Measurements from ENCODE around the gene TPI1.
A peak's percentile ranks its signal among the peaks of the same experiment; 100 is the strongest.

TPI1 gene

DNA sequence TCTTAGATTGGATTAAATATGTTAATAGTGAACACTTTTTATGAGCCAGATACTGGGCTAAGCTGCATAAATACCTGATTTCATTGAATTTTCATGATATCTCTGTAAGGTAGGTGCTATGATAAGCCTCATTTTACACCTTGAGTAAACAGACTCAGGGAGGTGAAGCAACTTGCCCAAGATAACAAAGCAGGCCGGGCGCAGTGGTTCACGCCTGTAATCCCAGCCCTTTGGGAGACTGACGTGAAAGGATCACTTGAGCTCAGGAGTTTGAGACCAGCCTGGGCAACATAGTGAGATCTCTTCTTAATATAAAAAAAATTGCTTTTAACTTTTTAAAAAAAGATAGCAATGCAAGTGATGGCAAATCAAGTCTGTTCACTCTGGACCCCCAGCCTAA is 25.3 kb upstream of the TPI1 start:
- TF ChIP-seq, protein P1, sequence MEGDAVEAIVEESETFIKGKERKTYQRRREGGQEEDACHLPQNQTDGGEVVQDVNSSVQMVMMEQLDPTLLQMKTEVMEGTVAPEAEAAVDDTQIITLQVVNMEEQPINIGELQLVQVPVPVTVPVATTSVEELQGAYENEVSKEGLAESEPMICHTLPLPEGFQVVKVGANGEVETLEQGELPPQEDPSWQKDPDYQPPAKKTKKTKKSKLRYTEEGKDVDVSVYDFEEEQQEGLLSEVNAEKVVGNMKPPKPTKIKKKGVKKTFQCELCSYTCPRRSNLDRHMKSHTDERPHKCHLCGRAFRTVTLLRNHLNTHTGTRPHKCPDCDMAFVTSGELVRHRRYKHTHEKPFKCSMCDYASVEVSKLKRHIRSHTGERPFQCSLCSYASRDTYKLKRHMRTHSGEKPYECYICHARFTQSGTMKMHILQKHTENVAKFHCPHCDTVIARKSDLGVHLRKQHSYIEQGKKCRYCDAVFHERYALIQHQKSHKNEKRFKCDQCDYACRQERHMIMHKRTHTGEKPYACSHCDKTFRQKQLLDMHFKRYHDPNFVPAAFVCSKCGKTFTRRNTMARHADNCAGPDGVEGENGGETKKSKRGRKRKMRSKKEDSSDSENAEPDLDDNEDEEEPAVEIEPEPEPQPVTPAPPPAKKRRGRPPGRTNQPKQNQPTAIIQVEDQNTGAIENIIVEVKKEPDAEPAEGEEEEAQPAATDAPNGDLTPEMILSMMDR (IDR thresholded peaks at IDR 0.05): no peak
- H3K27me3 Mint-ChIP-seq (ENCODE audit: low read depth, poor library complexity): no peaks in the 10 kb centered on the region
- no peak for DNase-seq
- H3K27ac Mint-ChIP-seq: no peak overlapping the region
- H3K4me3 Mint-ChIP-seq: no peak overlapping the region
- peaks cover 13% of the 10 kb centered on the region for H3K4me1 Mint-ChIP-seq
- peaks cover 38% of the 10 kb centered on the region for H3K36me3 Mint-ChIP-seq (ENCODE audit: low read depth)
- no peaks in the 10 kb centered on the region for H3K9me3 Mint-ChIP-seq

- Mint-ChIP-seq H3K4me1 (peaks cover 16% of the 10 kb centered on the region), H3K9me3 (no peaks in the 10 kb centered on the region), H3K4me3 (no peak overlapping the region), H3K27me3 (ENCODE audit: low read depth, poor library complexity) (peaks cover 3% of the 10 kb centered on the region), H3K27ac (peak overlapping the region; percentile 66), H3K36me3 (ENCODE audit: low read depth) (peaks cover 43% of the 10 kb centered on the region)
- TF ChIP-seq, protein P1 (IDR thresholded peaks at IDR 0.05): no peak
- no peak for DNase-seq
These were observed 24.0 kb upstream of the TPI1 start for GRCh38 chr12:6843118-6843902.

- Mint-ChIP-seq H3K9me3 (no peaks in the 10 kb centered on the region), H3K36me3 (ENCODE audit: low read depth) (peaks cover 56% of the 10 kb centered on the region), H3K4me3 (no peak overlapping the region), H3K4me1 (peaks cover 32% of the 10 kb centered on the region), H3K27ac (no peak overlapping the region), H3K27me3 (ENCODE audit: low read depth, poor library complexity) (peaks cover 3% of the 10 kb centered on the region)
- TF ChIP-seq, protein P1 (IDR thresholded peaks at IDR 0.05): no peak
- DNase-seq: no peak
These were observed 21.9 kb upstream of the TPI1 start for GRCh38 chr12:6845395-6845794.

DNA sequence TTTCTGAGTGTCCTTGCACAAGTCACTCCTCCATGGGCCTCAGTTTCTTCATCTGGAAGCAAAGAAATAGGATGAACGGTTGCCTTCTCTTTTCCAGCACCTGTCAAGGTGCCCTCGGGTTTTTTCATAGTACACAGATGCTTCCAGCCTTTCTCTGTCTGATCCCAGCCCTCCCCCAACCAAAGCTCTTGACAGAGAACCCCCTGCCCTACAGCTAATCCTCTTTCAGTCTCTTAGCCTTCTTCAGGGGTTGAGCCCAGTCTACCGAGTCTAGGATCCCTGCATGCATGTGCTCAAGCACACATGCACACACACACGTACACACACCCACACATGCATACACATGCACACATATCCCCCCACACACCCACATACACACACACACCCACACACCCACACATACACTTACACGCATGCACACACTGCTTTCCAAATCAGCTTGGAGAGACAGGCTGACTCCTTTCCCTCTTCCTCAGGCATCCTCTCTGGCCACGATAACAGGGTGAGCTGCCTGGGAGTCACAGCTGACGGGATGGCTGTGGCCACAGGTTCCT is 20.9 kb upstream of the TPI1 start:
- TF ChIP-seq, protein P1 (IDR thresholded peaks at IDR 0.05): no peak
- H3K4me3 Mint-ChIP-seq: no peak overlapping the region
- H3K27ac Mint-ChIP-seq: peak overlapping the region; percentile 43
- H3K4me1 Mint-ChIP-seq: peaks cover 42% of the 10 kb centered on the region
- H3K9me3 Mint-ChIP-seq: no peaks in the 10 kb centered on the region
- peaks cover 56% of the 10 kb centered on the region for H3K36me3 Mint-ChIP-seq (ENCODE audit: low read depth)
- H3K27me3 Mint-ChIP-seq (ENCODE audit: low read depth, poor library complexity): peaks cover 3% of the 10 kb centered on the region
- no peak for DNase-seq

- H3K4me3 Mint-ChIP-seq: peak overlapping the region; percentile 12
These were observed 19.7 kb upstream of the TPI1 start for GRCh38 chr12:6847676-6848075.

More at GRCh38 chr12:6847676-6848075, 19.7 kb upstream of the TPI1 start:
- Mint-ChIP-seq H3K9me3 (no peaks in the 10 kb centered on the region), H3K36me3 (ENCODE audit: low read depth) (peaks cover 56% of the 10 kb centered on the region), H3K27me3 (ENCODE audit: low read depth, poor library complexity) (peaks cover 3% of the 10 kb centered on the region), H3K4me1 (peaks cover 40% of the 10 kb centered on the region), H3K27ac (peak overlapping the region; percentile 5)
- DNase-seq: no peak
- TF ChIP-seq, protein P1 (IDR thresholded peaks at IDR 0.05): no peak

Data from nephron progenitor cell (in vitro differentiated cells).